GM12801 (cell line): ENCODE measurements around the gene PDE6H.

Experiments used
- CTCF ChIP-seq: IDR thresholded peaks from one replicate; pipeline ENCODE4 v1.5.1; 2011; ENCODE audit warnings: control low read depth; ENCODE audit not compliant: insufficient read length; ENCODE audit errors: extremely low read depth

The PDE6H gene

GRCh38 chr12:14976658-14977057 is 3.8 kb downstream of the PDE6H start:
- TF ChIP-seq CTCF: no peak

- no peak for TF ChIP-seq CTCF
Measured at GRCh38 chr12:14979468-14979867, 6.6 kb downstream of the PDE6H start.

GRCh38 chr12:14981049-14981448 is 8.2 kb downstream of the PDE6H start:
- TF ChIP-seq CTCF: no peak

- TF ChIP-seq CTCF: no peak
Measured at GRCh38 chr12:14982562-14982961, 9.7 kb downstream of the PDE6H start.

GRCh38 chr12:14982991-14983390 is 10.1 kb downstream of the PDE6H start:
- TF ChIP-seq CTCF: no peak

GRCh38 chr12:14984036-14984435 is 11.2 kb downstream of the PDE6H start:
- no peak for TF ChIP-seq CTCF

GRCh38 chr12:14984766-14985285 is 12.0 kb downstream of the PDE6H start:
- no peak for TF ChIP-seq CTCF

- TF ChIP-seq CTCF: no peak
Measured at GRCh38 chr12:14986449-14986848, 13.6 kb downstream of the PDE6H start.
